T-helper 1 cell treated with Interleukin-12 subunit alpha and Interleukin-12 subunit beta and Interleukin-4 antibody, amounts not matched to agents 30 μg/mL and 1 μg/mL, for 36 hours (primary cell): ENCODE measurements around the gene SH3RF2.
"Not testable (repeated sequence)": the region's sequence is repeated elsewhere in the genome, so short reads cannot be mapped to it uniquely, and the experiment has no call there.

Source experiments
- H3K27ac Mint-ChIP-seq: one replicate; pipeline ENCODE4 v1.8.0; 2021; ENCODE audit warnings: mild to moderate bottlenecking, mixed read lengths
- H3K27me3 Mint-ChIP-seq: one replicate; pipeline ENCODE4 v1.8.0; 2021; ENCODE audit warnings: low read depth, mixed read lengths
- H3K36me3 Mint-ChIP-seq: one replicate; pipeline ENCODE4 v1.8.0; 2021; ENCODE audit warnings: low read depth, mixed read lengths
- H3K4me1 Mint-ChIP-seq: one replicate; pipeline ENCODE4 v1.8.0; 2021; ENCODE audit warnings: low read depth, mixed read lengths
- H3K4me3 Mint-ChIP-seq: one replicate; pipeline ENCODE4 v1.8.0; 2021; ENCODE audit warnings: mild to moderate bottlenecking, moderate library complexity, mixed read lengths
- H3K9me3 Mint-ChIP-seq: one replicate; pipeline ENCODE4 v1.8.0; 2021; ENCODE audit warnings: mixed read lengths

The SH3RF2 gene

GRCh38 chr5:146007270-146007669 is 70.9 kb downstream of the SH3RF2 start:
- Mint-ChIP-seq H3K27me3 (peaks cover 13% of the 10 kb centered on the region), H3K4me1 (no peaks in the 10 kb centered on the region), H3K4me3 (no peak overlapping the region), H3K9me3 (no peaks in the 10 kb centered on the region), H3K27ac (no peak overlapping the region), H3K36me3 (no peaks in the 10 kb centered on the region)

DNA sequence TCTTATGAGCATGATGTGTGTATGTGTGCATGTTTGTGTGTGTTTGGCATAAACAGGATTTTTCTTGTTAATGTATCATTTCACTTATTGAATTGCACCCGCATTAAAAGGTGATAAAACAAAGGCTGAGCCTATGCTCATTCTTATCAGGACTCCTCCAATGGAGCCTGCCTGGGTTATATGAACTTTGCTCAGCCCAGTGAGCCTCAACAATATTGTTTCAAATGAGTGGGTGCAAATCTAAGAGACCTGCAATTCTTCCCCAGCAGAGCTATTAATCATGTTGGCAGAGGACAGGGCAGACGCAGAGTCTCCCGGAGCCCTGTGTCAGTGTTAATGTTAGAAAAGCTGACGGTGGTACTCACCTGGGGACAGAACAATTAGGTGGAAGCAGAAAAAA is 71.6 kb downstream of the SH3RF2 start:
- Mint-ChIP-seq H3K27me3 (peaks cover 13% of the 10 kb centered on the region), H3K4me3 (no peak overlapping the region), H3K36me3 (no peaks in the 10 kb centered on the region), H3K9me3 (no peaks in the 10 kb centered on the region), H3K27ac (no peak overlapping the region), H3K4me1 (no peaks in the 10 kb centered on the region)

DNA sequence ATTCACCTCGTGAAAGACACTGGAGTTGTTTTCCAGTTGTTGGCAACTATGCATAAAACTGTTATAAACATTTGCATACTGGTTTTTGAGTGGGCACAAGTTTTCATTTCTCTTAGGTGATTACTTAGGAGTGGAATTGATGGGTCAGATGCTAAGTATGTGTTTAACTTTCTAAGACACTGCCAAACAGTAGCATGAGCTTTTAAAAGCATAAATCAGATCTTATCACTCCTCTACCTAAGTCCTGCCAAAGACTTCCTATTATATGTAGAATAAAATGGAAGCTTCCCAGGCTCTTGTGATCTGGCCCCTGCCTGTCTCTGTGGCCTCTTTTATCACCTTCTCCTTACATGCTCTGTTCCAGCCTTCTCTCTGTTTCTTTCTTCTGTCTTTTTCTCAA is 72.6 kb downstream of the SH3RF2 start:
- H3K27me3 Mint-ChIP-seq: peaks cover 9% of the 10 kb centered on the region
- no peaks in the 10 kb centered on the region for H3K36me3 Mint-ChIP-seq
- no peak overlapping the region for H3K27ac Mint-ChIP-seq
- no peak overlapping the region for H3K4me3 Mint-ChIP-seq
- no peaks in the 10 kb centered on the region for H3K4me1 Mint-ChIP-seq
- no peaks in the 10 kb centered on the region for H3K9me3 Mint-ChIP-seq

DNA sequence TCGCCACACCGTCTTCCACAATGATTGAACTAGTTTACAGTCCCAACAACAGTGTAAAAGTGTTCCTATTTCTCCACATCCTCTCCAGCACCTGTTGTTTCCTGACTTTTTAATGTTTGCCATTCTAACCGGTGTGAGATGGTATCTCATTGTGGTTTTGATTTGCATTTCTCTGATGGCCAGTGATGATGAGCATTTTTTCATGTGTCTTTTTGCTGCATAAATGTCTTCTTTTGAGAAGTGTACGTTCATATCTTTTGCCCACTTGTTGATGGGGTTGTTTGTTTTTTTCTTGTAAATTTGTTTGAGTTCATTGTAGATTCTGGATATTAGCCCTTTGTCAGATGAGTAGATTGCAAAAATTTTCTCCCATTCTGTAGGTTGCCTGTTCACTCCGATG is 74.1 kb downstream of the SH3RF2 start:
- not testable (repeated sequence) for H3K9me3 Mint-ChIP-seq, H3K36me3 Mint-ChIP-seq, H3K27me3 Mint-ChIP-seq, H3K4me3 Mint-ChIP-seq, H3K27ac Mint-ChIP-seq, H3K4me1 Mint-ChIP-seq

- Mint-ChIP-seq H3K4me3 (no peak overlapping the region), H3K4me1 (peaks cover 4% of the 10 kb centered on the region), H3K36me3 (no peaks in the 10 kb centered on the region), H3K27ac (no peak overlapping the region), H3K27me3 (no peaks in the 10 kb centered on the region), H3K9me3 (peaks cover 7% of the 10 kb centered on the region)
These were observed 77.4 kb downstream of the SH3RF2 start for GRCh38 chr5:146013761-146014160.

GRCh38 chr5:146015001-146015400 is 78.6 kb downstream of the SH3RF2 start:
- no peaks in the 10 kb centered on the region for H3K27me3 Mint-ChIP-seq
- no peak overlapping the region for H3K4me3 Mint-ChIP-seq
- H3K36me3 Mint-ChIP-seq: no peaks in the 10 kb centered on the region
- H3K4me1 Mint-ChIP-seq: peaks cover 4% of the 10 kb centered on the region
- peaks cover 7% of the 10 kb centered on the region for H3K9me3 Mint-ChIP-seq
- H3K27ac Mint-ChIP-seq: no peak overlapping the region

- Mint-ChIP-seq H3K27me3 (no peaks in the 10 kb centered on the region), H3K4me1 (peaks cover 4% of the 10 kb centered on the region), H3K27ac (no peak overlapping the region), H3K4me3 (no peak overlapping the region), H3K36me3 (no peaks in the 10 kb centered on the region), H3K9me3 (peaks cover 7% of the 10 kb centered on the region)
These were observed 80.5 kb downstream of the SH3RF2 start for GRCh38 chr5:146016764-146017484.

- Mint-ChIP-seq H3K27ac (no peak overlapping the region), H3K36me3 (no peaks in the 10 kb centered on the region), H3K4me3 (no peak overlapping the region), H3K4me1 (peaks cover 4% of the 10 kb centered on the region), H3K9me3 (peaks cover 7% of the 10 kb centered on the region), H3K27me3 (no peaks in the 10 kb centered on the region)
These were observed 82.4 kb downstream of the SH3RF2 start for GRCh38 chr5:146018514-146019375.

GRCh38 chr5:146020100-146020499 is 83.7 kb downstream of the SH3RF2 start:
- H3K36me3 Mint-ChIP-seq: no peaks in the 10 kb centered on the region
- H3K4me1 Mint-ChIP-seq: peaks cover 4% of the 10 kb centered on the region
- H3K27ac Mint-ChIP-seq: no peak overlapping the region
- H3K9me3 Mint-ChIP-seq: peaks cover 7% of the 10 kb centered on the region
- H3K27me3 Mint-ChIP-seq: peaks cover 3% of the 10 kb centered on the region
- H3K4me3 Mint-ChIP-seq: no peak overlapping the region

DNA sequence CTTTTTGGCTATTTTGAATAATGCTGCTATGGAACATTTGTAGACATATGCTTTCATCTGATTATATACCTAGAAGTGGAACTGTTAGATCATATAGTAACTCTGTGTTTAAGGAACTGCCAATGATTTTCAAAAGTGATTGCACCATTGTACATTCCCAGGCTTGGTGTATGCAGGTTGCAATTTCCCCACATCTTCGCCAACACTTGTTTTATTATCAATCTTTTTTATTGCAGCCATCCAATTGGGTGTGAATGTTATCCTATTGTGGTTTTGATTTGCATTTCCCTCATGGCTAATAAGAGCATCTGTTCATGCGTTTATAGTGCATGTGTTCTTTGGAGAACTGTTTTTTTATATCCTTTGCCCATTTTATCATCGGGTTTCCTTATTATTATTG is 87.7 kb downstream of the SH3RF2 start:
- no peaks in the 10 kb centered on the region for H3K36me3 Mint-ChIP-seq
- no peaks in the 10 kb centered on the region for H3K4me1 Mint-ChIP-seq
- H3K27ac Mint-ChIP-seq: no peak overlapping the region
- no peak overlapping the region for H3K4me3 Mint-ChIP-seq
- H3K27me3 Mint-ChIP-seq: peaks cover 5% of the 10 kb centered on the region
- no peaks in the 10 kb centered on the region for H3K9me3 Mint-ChIP-seq

DNA sequence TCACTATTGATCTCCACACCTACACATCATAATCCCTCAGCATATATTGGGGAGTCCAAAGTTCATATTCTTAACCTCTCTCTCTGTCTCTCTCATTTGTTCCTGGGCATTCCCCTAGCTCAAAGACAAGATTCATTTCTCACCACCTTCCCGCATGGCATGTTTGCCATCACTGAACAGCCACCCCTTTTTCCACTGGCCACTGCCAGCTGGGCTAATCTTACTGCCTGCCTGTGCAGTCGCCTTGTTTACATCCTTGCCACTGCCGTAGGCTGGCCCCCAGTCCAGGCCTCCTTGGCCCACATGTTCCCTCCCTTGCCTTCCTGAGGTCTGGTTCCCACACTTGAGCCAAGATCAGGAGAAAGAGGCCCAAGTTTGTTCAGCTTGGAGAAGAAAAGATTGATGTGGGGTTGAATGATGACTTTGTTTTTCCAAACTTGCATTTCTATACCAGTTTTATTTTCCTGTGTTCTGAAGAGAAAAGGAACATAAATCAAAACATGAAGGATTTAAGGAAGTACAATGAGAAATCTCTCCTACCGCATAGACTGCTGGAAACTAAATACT is 88.8 kb downstream of the SH3RF2 start:
- Mint-ChIP-seq H3K4me1 (no peaks in the 10 kb centered on the region), H3K27me3 (peaks cover 5% of the 10 kb centered on the region), H3K36me3 (no peaks in the 10 kb centered on the region), H3K9me3 (no peaks in the 10 kb centered on the region), H3K4me3 (no peak overlapping the region), H3K27ac (no peak overlapping the region)

DNA sequence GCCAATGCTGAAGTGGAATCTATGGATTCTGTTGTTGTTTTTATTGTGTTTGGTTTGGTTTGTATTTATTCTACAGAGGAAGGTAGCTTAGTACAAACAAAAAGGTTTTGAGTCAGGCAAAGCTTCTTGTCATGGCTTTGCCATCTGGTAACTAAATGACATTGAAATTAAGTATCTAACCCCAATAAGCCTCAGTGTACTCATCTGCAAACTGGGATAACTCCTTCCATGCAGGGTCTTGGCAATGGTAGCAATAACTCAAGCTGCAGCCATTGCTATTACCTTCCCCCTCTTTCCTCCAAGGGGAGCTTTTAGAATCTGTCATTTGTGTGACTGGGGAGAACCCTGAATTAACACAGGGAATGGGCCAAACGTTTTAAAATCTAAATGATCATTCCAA is 89.3 kb downstream of the SH3RF2 start:
- Mint-ChIP-seq H3K36me3 (no peaks in the 10 kb centered on the region), H3K4me1 (no peaks in the 10 kb centered on the region), H3K4me3 (no peak overlapping the region), H3K27me3 (peaks cover 5% of the 10 kb centered on the region), H3K27ac (no peak overlapping the region), H3K9me3 (no peaks in the 10 kb centered on the region)

DNA sequence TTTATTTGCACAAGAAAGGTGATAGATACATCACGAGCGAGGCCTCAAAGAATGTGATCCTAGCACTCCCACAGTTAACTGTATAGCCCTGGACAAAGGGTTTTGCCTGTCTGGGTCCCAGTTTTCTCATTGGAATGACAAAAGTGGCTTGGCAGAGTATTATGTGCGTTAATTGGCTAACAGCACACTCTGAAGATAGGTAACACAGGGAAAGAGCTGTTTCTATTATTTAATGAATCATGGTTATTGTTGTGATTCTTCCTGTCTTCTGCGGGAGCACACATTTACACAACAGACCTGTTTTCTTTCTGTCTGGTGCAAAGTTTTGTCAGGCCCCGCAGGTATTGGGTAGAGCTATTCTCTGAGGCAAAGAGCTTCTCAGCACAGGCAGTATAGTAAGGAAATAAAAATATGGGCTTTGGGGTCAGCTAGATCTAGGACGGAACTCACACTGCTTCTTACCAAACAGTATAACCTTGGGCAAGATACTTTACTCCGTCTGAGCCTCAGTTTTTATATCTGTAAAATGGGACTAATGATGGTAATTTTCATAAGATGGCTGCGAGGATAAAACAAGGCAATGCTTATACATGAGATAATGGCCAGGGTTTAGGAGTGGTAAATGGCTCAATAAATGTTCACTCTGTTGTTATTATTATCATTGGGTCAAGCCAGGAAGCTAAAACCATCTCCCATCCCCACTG is 90.1 kb downstream of the SH3RF2 start:
- no peak overlapping the region for H3K27ac Mint-ChIP-seq
- H3K4me1 Mint-ChIP-seq: no peaks in the 10 kb centered on the region
- H3K9me3 Mint-ChIP-seq: no peaks in the 10 kb centered on the region
- H3K27me3 Mint-ChIP-seq: peaks cover 8% of the 10 kb centered on the region
- no peak overlapping the region for H3K4me3 Mint-ChIP-seq
- no peaks in the 10 kb centered on the region for H3K36me3 Mint-ChIP-seq

- no peaks in the 10 kb centered on the region for H3K36me3 Mint-ChIP-seq
- no peak overlapping the region for H3K27ac Mint-ChIP-seq
- no peak overlapping the region for H3K4me3 Mint-ChIP-seq
- no peaks in the 10 kb centered on the region for H3K9me3 Mint-ChIP-seq
- H3K4me1 Mint-ChIP-seq: no peaks in the 10 kb centered on the region
- H3K27me3 Mint-ChIP-seq: peaks cover 8% of the 10 kb centered on the region
These were observed 91.4 kb downstream of the SH3RF2 start for GRCh38 chr5:146027751-146028150.
